ENCODE results near the gene LMBR1. TPM values are rescaled to one million over a fixed set of nuclear protein-coding genes. Genes with fewer than 3 reads are reported as not detected.
A peak's percentile ranks its signal among the peaks of the same experiment; 100 is the strongest.

LMBR1 gene
- total RNA-seq, 1 experiment from 2014 or later: 105 TPM

GRCh38 chr7:156764766-156765165 is 128.2 kb downstream of the LMBR1 start:
- peaks cover 8% of the 10 kb centered on the region for H3K4me1 Mint-ChIP-seq (ENCODE audit: insufficient read depth, unreplicated experiment)
- no peak for TF ChIP-seq CTCF (IDR thresholded peaks at IDR 0.05; ENCODE audit: unreplicated experiment)
- no peak overlapping the region for H3K4me3 Mint-ChIP-seq (ENCODE audit: unreplicated experiment)
- H3K9me3 Mint-ChIP-seq (ENCODE audit: unreplicated experiment): peaks cover 9% of the 10 kb centered on the region
- H3K27ac Mint-ChIP-seq (ENCODE audit: low read depth, unreplicated experiment): no peak overlapping the region
- DNase-seq (ENCODE audit: unreplicated experiment): no peak
- no peaks in the 10 kb centered on the region for H3K27me3 Mint-ChIP-seq (ENCODE audit: insufficient read depth, unreplicated experiment)
- POLR2A ChIA-PET: interaction anchor here (1.0 kb wide), 1 partner anchor 11 kb away, joined by 3 read pairs; no protein-coding TSS in a partner anchor
- intact Hi-C loops (cut with micrococcal nuclease): loop anchor here (1.0 to 2.0 kb wide), 3 partner anchors 289 to 959 kb away; no protein-coding TSS in a partner anchor
- CTCF ChIA-PET: interaction anchor here (0.6 to 1.0 kb wide), 4 partner anchors 12 to 942 kb away, joined by 3 read pairs; no protein-coding TSS in a partner anchor
- H3K36me3 Mint-ChIP-seq (ENCODE audit: insufficient read depth, unreplicated experiment): peaks cover 24% of the 10 kb centered on the region
- no TSS peak for BruUV-seq (replicated peaks)

- CTCF ChIA-PET: interaction anchor here (0.7 to 1.2 kb wide), 8 partner anchors 10 to 967 kb away, joined by 3 to 5 read pairs (median 4); partner anchors contain the start of gene SHH
- Mint-ChIP-seq H3K36me3 (ENCODE audit: insufficient read depth, unreplicated experiment) (peaks cover 23% of the 10 kb centered on the region), H3K9me3 (ENCODE audit: unreplicated experiment) (peaks cover 13% of the 10 kb centered on the region), H3K4me1 (ENCODE audit: insufficient read depth, unreplicated experiment) (peaks cover 3% of the 10 kb centered on the region), H3K4me3 (ENCODE audit: unreplicated experiment) (no peak overlapping the region), H3K27ac (ENCODE audit: low read depth, unreplicated experiment) (no peak overlapping the region), H3K27me3 (ENCODE audit: insufficient read depth, unreplicated experiment) (no peaks in the 10 kb centered on the region)
- peak; percentile 65 for TF ChIP-seq CTCF (IDR thresholded peaks at IDR 0.05; ENCODE audit: unreplicated experiment)
- DNase-seq (ENCODE audit: unreplicated experiment): peak; percentile 70
- no TSS peak for BruUV-seq (replicated peaks)
- POLR2A ChIA-PET: interaction anchor here (0.7 to 1.1 kb wide), 4 partner anchors 9 to 253 kb away, joined by 3 to 6 read pairs (median 4); no protein-coding TSS in a partner anchor
- intact Hi-C loops (cut with micrococcal nuclease): loop anchor here (1.0 to 2.0 kb wide), 3 partner anchors 289 to 959 kb away; no protein-coding TSS in a partner anchor
Observed at GRCh38 chr7:156764016-156764669, 128.8 kb downstream of the LMBR1 start.

GRCh38 chr7:156759579-156760202 is 133.3 kb downstream of the LMBR1 start:
- BruUV-seq (replicated peaks): no TSS peak
- no peaks in the 10 kb centered on the region for H3K27me3 Mint-ChIP-seq (ENCODE audit: insufficient read depth, unreplicated experiment)
- no peak for DNase-seq (ENCODE audit: unreplicated experiment)
- CTCF ChIA-PET: no interaction called here
- H3K27ac Mint-ChIP-seq (ENCODE audit: low read depth, unreplicated experiment): no peak overlapping the region
- H3K9me3 Mint-ChIP-seq (ENCODE audit: unreplicated experiment): peaks cover 13% of the 10 kb centered on the region
- intact Hi-C loops (cut with micrococcal nuclease): no loop called here
- no peak for TF ChIP-seq CTCF (IDR thresholded peaks at IDR 0.05; ENCODE audit: unreplicated experiment)
- no peaks in the 10 kb centered on the region for H3K4me1 Mint-ChIP-seq (ENCODE audit: insufficient read depth, unreplicated experiment)
- POLR2A ChIA-PET: interaction anchor here (0.9 kb wide), 1 partner anchor 12 kb away, joined by 3 read pairs; no protein-coding TSS in a partner anchor
- peaks cover 37% of the 10 kb centered on the region for H3K36me3 Mint-ChIP-seq (ENCODE audit: insufficient read depth, unreplicated experiment)
- H3K4me3 Mint-ChIP-seq (ENCODE audit: unreplicated experiment): no peak overlapping the region

GRCh38 chr7:156759143-156759542 is 133.8 kb downstream of the LMBR1 start:
- intact Hi-C loops (cut with micrococcal nuclease): no loop called here
- Mint-ChIP-seq H3K36me3 (ENCODE audit: insufficient read depth, unreplicated experiment) (peaks cover 37% of the 10 kb centered on the region), H3K9me3 (ENCODE audit: unreplicated experiment) (peaks cover 13% of the 10 kb centered on the region), H3K27me3 (ENCODE audit: insufficient read depth, unreplicated experiment) (no peaks in the 10 kb centered on the region), H3K27ac (ENCODE audit: low read depth, unreplicated experiment) (no peak overlapping the region), H3K4me1 (ENCODE audit: insufficient read depth, unreplicated experiment) (no peaks in the 10 kb centered on the region), H3K4me3 (ENCODE audit: unreplicated experiment) (no peak overlapping the region)
- TF ChIP-seq CTCF (IDR thresholded peaks at IDR 0.05; ENCODE audit: unreplicated experiment): no peak
- ChIA-PET CTCF (no interaction called here), POLR2A (no interaction called here)
- BruUV-seq (replicated peaks): no TSS peak
- no peak for DNase-seq (ENCODE audit: unreplicated experiment)
